ENCODE data around the gene UCP2. TPM values are rescaled to one million over a fixed set of nuclear protein-coding genes. Genes with fewer than 3 reads are reported as not detected.

UCP2 gene
- total and polyA plus RNA-seq, 2 experiments from 2014 or later, result 60.1 to 76.9 TPM

GRCh38 chr11:73999581-74000306 lies 17.1 kb upstream of the UCP2 start:
- Histone ChIP-seq H3K27ac (ENCODE audit: low read depth) (no peak overlapping the region), H3K4me1 (ENCODE audit: insufficient read depth) (no peaks in the 10 kb centered on the region; the same call in 1 of the 2 replicates)
- no peak for ATAC-seq

More at GRCh38 chr11:73999581-74000306, 17.1 kb upstream of the UCP2 start:
- no peak for DNase-seq (ENCODE audit: low spot score)
- Mint-ChIP-seq H3K36me3 (ENCODE audit: low read depth) (no peaks in the 10 kb centered on the region; the same call in 2 of the 3 replicates), H3K9me3 (no peaks in the 10 kb centered on the region), H3K4me3 (no peak overlapping the region), H3K27me3 (ENCODE audit: insufficient read depth, low read depth, poor library complexity) (peaks cover 4% of the 10 kb centered on the region), H3K4me1 (peaks cover 13% of the 10 kb centered on the region; the same call in 2 of the 3 replicates), H3K27ac (no peak overlapping the region)
- Histone ChIP-seq H3K36me3 (ENCODE audit: insufficient read depth) (no peaks in the 10 kb centered on the region), H4K20me1 (replicated peaks; ENCODE audit: insufficient read depth) (no peaks in the 10 kb centered on the region), H3K27me3 (ENCODE audit: insufficient read depth) (no peaks in the 10 kb centered on the region), H3F3A (replicated peaks; ENCODE audit: low read depth) (no peaks in the 10 kb centered on the region), H3K4me3 (no peak overlapping the region), H3K79me2 (replicated peaks; ENCODE audit: insufficient read depth) (no peaks in the 10 kb centered on the region), H2AFZ (no peak overlapping the region), H3K9me2 (ENCODE audit: insufficient read depth) (no peaks in the 10 kb centered on the region), H3K4me2 (no peak overlapping the region)
- TF ChIP-seq ETS1 (IDR thresholded peaks at IDR 0.05) (no peak), REST (IDR thresholded peaks at IDR 0.05; ENCODE audit: unreplicated experiment) (no peak), EZH2phosphoT487 (IDR thresholded peaks at IDR 0.05; ENCODE audit: unreplicated experiment) (no peak), JUNB (IDR thresholded peaks at IDR 0.05; ENCODE audit: unreplicated experiment) (no peak), ZNF114 (CRISPR knock-in tag; IDR thresholded peaks at IDR 0.05) (no peak)
- TF ChIP-seq, protein P1, sequence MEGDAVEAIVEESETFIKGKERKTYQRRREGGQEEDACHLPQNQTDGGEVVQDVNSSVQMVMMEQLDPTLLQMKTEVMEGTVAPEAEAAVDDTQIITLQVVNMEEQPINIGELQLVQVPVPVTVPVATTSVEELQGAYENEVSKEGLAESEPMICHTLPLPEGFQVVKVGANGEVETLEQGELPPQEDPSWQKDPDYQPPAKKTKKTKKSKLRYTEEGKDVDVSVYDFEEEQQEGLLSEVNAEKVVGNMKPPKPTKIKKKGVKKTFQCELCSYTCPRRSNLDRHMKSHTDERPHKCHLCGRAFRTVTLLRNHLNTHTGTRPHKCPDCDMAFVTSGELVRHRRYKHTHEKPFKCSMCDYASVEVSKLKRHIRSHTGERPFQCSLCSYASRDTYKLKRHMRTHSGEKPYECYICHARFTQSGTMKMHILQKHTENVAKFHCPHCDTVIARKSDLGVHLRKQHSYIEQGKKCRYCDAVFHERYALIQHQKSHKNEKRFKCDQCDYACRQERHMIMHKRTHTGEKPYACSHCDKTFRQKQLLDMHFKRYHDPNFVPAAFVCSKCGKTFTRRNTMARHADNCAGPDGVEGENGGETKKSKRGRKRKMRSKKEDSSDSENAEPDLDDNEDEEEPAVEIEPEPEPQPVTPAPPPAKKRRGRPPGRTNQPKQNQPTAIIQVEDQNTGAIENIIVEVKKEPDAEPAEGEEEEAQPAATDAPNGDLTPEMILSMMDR (conservative IDR thresholded peaks at IDR 0.05; ENCODE audit: low read depth in 2 of 2), result no peak

Data from GM23338 (cell line).